ENCODE results near the gene CLDN9. TPM values are rescaled to one million over a fixed set of nuclear protein-coding genes. Genes with fewer than 3 reads are reported as not detected.

Gene CLDN9
- total RNA-seq, 4 donors from 2014 or later = not detected

GRCh38 chr16:2975161-2975795 is 37.4 kb upstream of the CLDN9 start:
- intact Hi-C loops (cut with DNase I) = no loop called here
- no peak for DNase-seq
- Histone ChIP-seq H3K4me3 (no peak overlapping the region), H3K4me1 (peaks cover 11 to 44% (median 19%) of the 10 kb centered on the region in 3 donors), H3K9me3 (no peaks in the 10 kb centered on the region), H3K27ac (no peak overlapping the region), H3K27me3 (peaks cover 0 to 16% (median 0%) of the 10 kb centered on the region in 4 donors), H3K36me3 (peaks cover 0 to 6% (median 0%) of the 10 kb centered on the region in 3 donors)
- WGBS, 2 donors = 91% methylated on average over 9 of the region's 28 CpGs; no CpG with 5 or more reads in 1 of the 2 donors
- no peak for TF ChIP-seq POLR2A (IDR thresholded peaks at IDR 0.05)
- TF ChIP-seq CTCF (IDR thresholded peaks at IDR 0.05) = no peak

GRCh38 chr16:2976201-2976600 is 36.5 kb upstream of the CLDN9 start:
- no peak overlapping the region for H3K4me3 ChIP-seq
- peaks cover 0 to 16% (median 0%) of the 10 kb centered on the region in 4 donors for H3K27me3 ChIP-seq
- no peaks in the 10 kb centered on the region for H3K9me3 ChIP-seq
- DNase-seq = no peak
- WGBS, 2 donors = 71 to 92% methylated on average over 7 of the region's 7 CpGs
- peaks cover 11 to 42% (median 16%) of the 10 kb centered on the region in 3 donors for H3K4me1 ChIP-seq
- peaks cover 0 to 6% (median 0%) of the 10 kb centered on the region in 3 donors for H3K36me3 ChIP-seq
- H3K27ac ChIP-seq = no peak overlapping the region
- intact Hi-C loops (cut with DNase I) = no loop called here
- TF ChIP-seq CTCF (IDR thresholded peaks at IDR 0.05) (no peak), POLR2A (IDR thresholded peaks at IDR 0.05) (no peak)

GRCh38 chr16:2976673-2977072 is 36.0 kb upstream of the CLDN9 start:
- intact Hi-C loops (cut with DNase I) = no loop called here
- Histone ChIP-seq H3K4me1 (peaks cover 9 to 42% (median 16%) of the 10 kb centered on the region in 3 donors), H3K27me3 (peaks cover 0 to 16% (median 0%) of the 10 kb centered on the region in 4 donors), H3K9me3 (no peaks in the 10 kb centered on the region), H3K36me3 (peaks cover 0 to 6% (median 0%) of the 10 kb centered on the region in 3 donors), H3K4me3 (no peak overlapping the region), H3K27ac (no peak overlapping the region)
- TF ChIP-seq POLR2A (IDR thresholded peaks at IDR 0.05) = no peak
- TF ChIP-seq CTCF (IDR thresholded peaks at IDR 0.05) = no peak
- DNase-seq = no peak
- 93% methylated on average over 4 of the region's 15 CpGs; no CpG with 5 or more reads in 1 of the 2 donors for WGBS, 2 donors

DNA sequence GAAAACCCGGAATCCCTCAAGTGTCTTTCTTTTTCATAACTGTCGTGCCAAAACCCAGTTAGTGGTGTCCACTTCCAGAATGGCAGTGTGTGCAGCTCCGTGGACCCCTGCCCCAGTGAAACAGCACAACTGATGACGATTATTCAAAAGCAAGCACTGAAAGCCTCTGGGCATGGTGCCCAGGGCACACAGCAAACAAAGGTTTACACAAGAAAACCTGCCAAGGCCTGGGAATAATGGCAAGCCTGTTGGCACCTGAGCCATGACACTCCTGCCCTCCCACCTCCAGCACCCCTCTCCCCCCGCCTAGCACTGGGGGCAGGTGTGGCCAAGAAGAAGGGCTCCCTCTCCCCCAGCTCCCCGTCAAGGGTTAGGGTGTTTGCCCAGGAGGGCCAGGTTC is 35.3 kb upstream of the CLDN9 start:
- H3K4me3 ChIP-seq = no peak overlapping the region
- WGBS, 2 donors = 40 to 71% methylated on average over 1 to 4 of the region's 6 CpGs
- H3K4me1 ChIP-seq = peaks cover 9 to 42% (median 16%) of the 10 kb centered on the region in 3 donors
- no peaks in the 10 kb centered on the region for H3K9me3 ChIP-seq
- DNase-seq = no peak
- H3K27me3 ChIP-seq = peaks cover 0 to 16% (median 0%) of the 10 kb centered on the region in 4 donors
- H3K36me3 ChIP-seq = peaks cover 0 to 6% (median 0%) of the 10 kb centered on the region in 3 donors
- no peak overlapping the region for H3K27ac ChIP-seq
- intact Hi-C loops (cut with DNase I) = no loop called here
- TF ChIP-seq CTCF (IDR thresholded peaks at IDR 0.05) (no peak), POLR2A (IDR thresholded peaks at IDR 0.05) (no peak)

DNA sequence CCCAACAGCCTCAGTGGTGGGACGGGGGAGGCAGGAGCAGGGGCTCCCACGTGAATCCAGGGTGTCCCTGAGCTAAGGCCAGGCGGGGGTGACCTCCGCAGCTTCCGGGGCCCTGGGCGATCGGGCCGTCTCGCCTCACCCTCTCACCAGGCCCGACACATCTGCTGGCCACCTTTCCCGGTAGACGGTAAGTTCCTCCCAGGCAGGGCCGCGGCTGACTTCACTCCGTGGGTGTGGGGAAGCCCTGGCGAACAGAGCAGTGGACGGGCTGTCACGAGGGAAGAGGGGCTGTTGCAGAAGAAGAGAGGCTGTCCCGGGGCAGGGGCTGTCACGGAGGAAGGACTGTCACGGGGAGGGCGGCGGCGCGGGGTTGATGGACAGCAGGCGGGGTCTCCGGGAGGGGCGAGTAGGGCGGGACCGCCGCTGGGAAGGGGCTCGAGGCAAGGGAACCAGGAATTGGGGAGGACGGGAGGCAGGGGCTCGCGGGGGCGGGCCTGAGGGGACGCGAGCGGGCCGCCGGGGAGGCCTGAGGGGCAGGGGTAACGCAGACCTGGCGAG is 33.0 kb upstream of the CLDN9 start:
- Histone ChIP-seq H3K4me3 (peak overlapping the region; percentile 62 to 90 (median 66)), H3K36me3 (no peaks in the 10 kb centered on the region), H3K9me3 (no peaks in the 10 kb centered on the region), H3K27me3 (peaks cover 0 to 16% (median 0%) of the 10 kb centered on the region in 4 donors), H3K27ac (peak overlapping the region in 3 of 4 donors; percentile 87 to 92 (median 87)), H3K4me1 (peaks cover 15 to 61% (median 23%) of the 10 kb centered on the region in 3 donors)
- no peak for DNase-seq
- intact Hi-C loops (cut with DNase I) = no loop called here
- 4 to 23% methylated on average over 7 to 24 of the region's 43 CpGs for WGBS, 2 donors
- TF ChIP-seq CTCF (IDR thresholded peaks at IDR 0.05) (no peak), POLR2A (IDR thresholded peaks at IDR 0.05) (no peak)

Data from esophagus squamous epithelium (tissue), 5 donors.